ENCODE results near the gene ZNHIT6.
A peak's percentile ranks its signal among the peaks of the same experiment; 100 is the strongest.

The ZNHIT6 gene

DNA sequence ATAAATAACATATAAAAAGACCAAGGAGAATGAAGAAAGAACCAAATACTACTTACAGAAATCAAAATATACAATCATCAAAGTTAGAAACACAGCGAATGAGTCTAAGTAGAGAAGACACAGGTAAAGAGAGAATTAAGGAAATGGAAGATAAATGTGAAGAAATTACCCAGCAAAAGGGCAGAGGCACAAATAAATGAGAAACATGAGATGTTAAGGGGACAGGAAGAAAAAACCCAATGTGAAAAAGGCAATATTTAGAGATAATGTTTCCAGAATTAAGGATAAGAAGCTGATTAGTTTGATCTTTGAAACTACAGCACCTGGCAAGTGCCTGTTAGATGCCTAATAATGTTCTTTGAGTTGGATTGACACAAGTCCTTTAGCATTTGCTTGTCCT, 86.8 kb downstream of the ZNHIT6 start (continued):
- TF ChIP-seq ZNF585B (tag by site-specific recombination; IDR thresholded peaks at IDR 0.05) (0 out of 2 replicates have a peak, but pooled peaks have one; percentile 20), ZNF37A (tag by site-specific recombination; IDR thresholded peaks at IDR 0.05) (no peak), ZNF138 (tag by site-specific recombination; IDR thresholded peaks at IDR 0.05; ENCODE audit: borderline replicate concordance) (no peak), ZEB2 (tag by site-specific recombination; IDR thresholded peaks at IDR 0.05) (no peak), ZNF514 (tag by site-specific recombination; IDR thresholded peaks at IDR 0.05) (no peak)

DNA sequence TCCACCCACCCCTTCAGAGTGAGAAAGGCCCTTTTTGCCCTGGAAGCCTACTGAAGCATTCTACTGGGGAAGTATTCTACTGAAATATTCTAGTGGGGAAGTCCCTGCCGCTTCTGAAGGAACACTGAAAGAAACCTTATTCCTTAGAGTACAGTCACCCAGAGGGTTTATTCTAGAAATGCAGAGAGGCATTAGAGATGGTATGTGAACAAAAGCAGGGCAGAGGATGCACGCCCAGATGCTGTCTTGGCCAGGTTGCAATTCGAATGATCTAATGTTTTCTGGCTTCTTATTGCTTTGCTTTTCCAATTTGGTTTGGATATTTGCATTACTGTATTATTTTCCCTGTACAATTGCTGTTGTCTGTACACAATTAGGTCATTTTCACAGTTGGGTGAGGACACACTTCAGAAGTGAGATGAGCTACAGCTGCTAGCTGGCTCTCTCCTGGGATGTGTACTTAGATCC, 90.6 kb downstream of the ZNHIT6 start:
- Histone ChIP-seq H3K36me3 (ENCODE audit: control insufficient read depth in 2 of 2, insufficient read depth in 1 of 2, low read length in 2 of 2) (peaks cover 0 to 3% of the 10 kb centered on the region in 2 experiments; a peak in 1 of 3 replicates), H3K4me3 (ENCODE audit: low read depth, low read length) (no peak overlapping the region), H3K27ac (ENCODE audit: extremely low read depth, low read depth, low read length) (no peak overlapping the region), H3K4me1 (ENCODE audit: control insufficient read depth, insufficient read depth, low read length) (no peaks in the 10 kb centered on the region), H3K9me3 (ENCODE audit: control insufficient read depth, insufficient read depth, low read depth, low read length) (no peaks in the 10 kb centered on the region)
- CTCF ChIA-PET: no interaction called here
- POLR2A ChIA-PET: interaction anchor here (1.6 kb wide), 1 partner anchor 36 kb away, joined by 4 read pairs; no protein-coding TSS in a partner anchor
- TF ChIP-seq, protein P1, sequence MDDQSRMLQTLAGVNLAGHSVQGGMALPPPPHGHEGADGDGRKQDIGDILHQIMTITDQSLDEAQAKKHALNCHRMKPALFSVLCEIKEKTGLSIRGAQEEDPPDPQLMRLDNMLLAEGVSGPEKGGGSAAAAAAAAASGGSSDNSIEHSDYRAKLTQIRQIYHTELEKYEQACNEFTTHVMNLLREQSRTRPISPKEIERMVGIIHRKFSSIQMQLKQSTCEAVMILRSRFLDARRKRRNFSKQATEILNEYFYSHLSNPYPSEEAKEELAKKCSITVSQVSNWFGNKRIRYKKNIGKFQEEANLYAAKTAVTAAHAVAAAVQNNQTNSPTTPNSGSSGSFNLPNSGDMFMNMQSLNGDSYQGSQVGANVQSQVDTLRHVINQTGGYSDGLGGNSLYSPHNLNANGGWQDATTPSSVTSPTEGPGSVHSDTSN (CRISPR knock-in tag; IDR thresholded peaks at IDR 0.05): no peak
- TF ChIP-seq SP3 (tag by site-specific recombination; IDR thresholded peaks at IDR 0.05) (no peak), ZNF202 (tag by site-specific recombination; IDR thresholded peaks at IDR 0.05; ENCODE audit: borderline replicate concordance) (no peak), ZNF596 (tag by site-specific recombination; IDR thresholded peaks at IDR 0.05) (no peak), MYNN (tag by site-specific recombination; IDR thresholded peaks at IDR 0.05; ENCODE audit: borderline replicate concordance) (no peak), KLF1 (tag by site-specific recombination; IDR thresholded peaks at IDR 0.05) (no peak), ZNF670 (tag by site-specific recombination; IDR thresholded peaks at IDR 0.05; ENCODE audit: low read depth) (no peak), ZNF610 (tag by site-specific recombination; IDR thresholded peaks at IDR 0.05; ENCODE audit: borderline replicate concordance) (no peak)
- TF ChIP-seq, protein P2, sequence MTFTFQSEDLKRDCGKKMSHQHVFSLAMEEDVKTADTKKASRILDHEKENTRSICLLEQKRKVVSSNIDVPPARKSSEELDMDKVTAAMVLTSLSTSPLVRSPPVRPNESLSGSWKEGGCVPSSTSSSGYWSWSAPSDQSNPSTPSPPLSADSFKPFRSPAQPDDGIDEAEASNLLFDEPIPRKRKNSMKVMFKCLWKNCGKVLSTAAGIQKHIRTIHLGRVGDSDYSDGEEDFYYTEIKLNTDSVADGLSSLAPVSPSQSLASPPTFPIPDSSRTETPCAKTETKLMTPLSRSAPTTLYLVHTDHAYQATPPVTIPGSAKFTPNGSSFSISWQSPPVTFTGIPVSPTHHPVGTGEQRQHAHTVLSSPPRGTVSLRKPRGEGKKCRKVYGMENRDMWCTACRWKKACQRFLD (tag by site-specific recombination; IDR thresholded peaks at IDR 0.05): no peak

DNA sequence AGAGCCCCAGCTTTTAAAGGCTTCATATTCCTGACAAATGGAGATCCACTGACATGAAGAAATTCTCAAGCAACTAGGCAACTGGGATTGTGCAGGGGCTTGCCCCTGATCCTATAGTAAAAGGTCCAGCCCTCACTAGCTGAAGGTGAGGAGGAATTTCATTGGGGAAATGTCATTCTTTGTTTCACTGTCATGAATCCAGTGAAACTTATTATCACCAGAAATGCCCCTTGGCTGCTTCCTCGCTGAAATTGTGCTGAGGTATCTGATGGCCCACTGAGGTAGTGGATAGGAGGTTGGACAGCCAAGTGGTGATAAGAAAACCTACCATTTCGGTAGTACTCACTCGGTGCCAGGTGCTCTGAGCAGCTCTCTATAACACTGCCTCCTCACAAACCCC, 91.5 kb downstream of the ZNHIT6 start:
- no peaks in the 10 kb centered on the region for H3K36me3 ChIP-seq (ENCODE audit: control insufficient read depth in 2 of 2, insufficient read depth in 1 of 2, low read length in 2 of 2)
- ChIA-PET CTCF (no interaction called here), POLR2A (no interaction called here)
- H3K27ac ChIP-seq (ENCODE audit: extremely low read depth, low read depth, low read length): no peak overlapping the region
- H3K4me3 ChIP-seq (ENCODE audit: low read depth, low read length): no peak overlapping the region
- no peaks in the 10 kb centered on the region for H3K9me3 ChIP-seq (ENCODE audit: control insufficient read depth, insufficient read depth, low read depth, low read length)
- H3K4me1 ChIP-seq (ENCODE audit: control insufficient read depth, insufficient read depth, low read length): no peaks in the 10 kb centered on the region
- TF ChIP-seq, protein P2 (tag by site-specific recombination; IDR thresholded peaks at IDR 0.05): no peak
- TF ChIP-seq ZNF174 (tag by site-specific recombination; IDR thresholded peaks at IDR 0.05): no peak
- no peak for TF ChIP-seq ZFHX2 (tag by site-specific recombination; conservative IDR thresholded peaks at IDR 0.05)
- TF ChIP-seq, protein P3, sequence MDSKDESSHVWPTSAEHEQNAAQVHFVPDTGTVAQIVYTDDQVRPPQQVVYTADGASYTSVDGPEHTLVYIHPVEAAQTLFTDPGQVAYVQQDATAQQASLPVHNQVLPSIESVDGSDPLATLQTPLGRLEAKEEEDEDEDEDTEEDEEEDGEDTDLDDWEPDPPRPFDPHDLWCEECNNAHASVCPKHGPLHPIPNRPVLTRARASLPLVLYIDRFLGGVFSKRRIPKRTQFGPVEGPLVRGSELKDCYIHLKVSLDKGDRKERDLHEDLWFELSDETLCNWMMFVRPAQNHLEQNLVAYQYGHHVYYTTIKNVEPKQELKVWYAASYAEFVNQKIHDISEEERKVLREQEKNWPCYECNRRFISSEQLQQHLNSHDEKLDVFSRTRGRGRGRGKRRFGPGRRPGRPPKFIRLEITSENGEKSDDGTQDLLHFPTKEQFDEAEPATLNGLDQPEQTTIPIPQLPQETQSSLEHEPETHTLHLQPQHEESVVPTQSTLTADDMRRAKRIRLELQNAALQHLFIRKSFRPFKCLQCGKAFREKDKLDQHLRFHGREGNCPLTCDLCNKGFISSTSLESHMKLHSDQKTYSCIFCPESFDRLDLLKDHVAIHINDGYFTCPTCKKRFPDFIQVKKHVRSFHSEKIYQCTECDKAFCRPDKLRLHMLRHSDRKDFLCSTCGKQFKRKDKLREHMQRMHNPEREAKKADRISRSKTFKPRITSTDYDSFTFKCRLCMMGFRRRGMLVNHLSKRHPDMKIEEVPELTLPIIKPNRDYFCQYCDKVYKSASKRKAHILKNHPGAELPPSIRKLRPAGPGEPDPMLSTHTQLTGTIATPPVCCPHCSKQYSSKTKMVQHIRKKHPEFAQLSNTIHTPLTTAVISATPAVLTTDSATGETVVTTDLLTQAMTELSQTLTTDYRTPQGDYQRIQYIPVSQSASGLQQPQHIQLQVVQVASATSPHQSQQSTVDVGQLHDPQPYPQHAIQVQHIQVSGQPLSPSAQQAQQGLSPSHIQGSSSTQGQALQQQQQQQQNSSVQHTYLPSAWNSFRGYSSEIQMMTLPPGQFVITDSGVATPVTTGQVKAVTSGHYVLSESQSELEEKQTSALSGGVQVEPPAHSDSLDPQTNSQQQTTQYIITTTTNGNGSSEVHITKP (tag by site-specific recombination; IDR thresholded peaks at IDR 0.05): no peak
- no peak for TF ChIP-seq ZNF843 (tag by site-specific recombination; IDR thresholded peaks at IDR 0.05)
- TF ChIP-seq ZNF211 (tag by site-specific recombination; IDR thresholded peaks at IDR 0.05; ENCODE audit: low read depth): no peak
- TF ChIP-seq TCF7L2 (IDR thresholded peaks at IDR 0.05; ENCODE audit: borderline replicate concordance, low read depth, low read length): no peak
- no peak for TF ChIP-seq ZBTB20 (tag by site-specific recombination; IDR thresholded peaks at IDR 0.05)
- TF ChIP-seq, protein P4, sequence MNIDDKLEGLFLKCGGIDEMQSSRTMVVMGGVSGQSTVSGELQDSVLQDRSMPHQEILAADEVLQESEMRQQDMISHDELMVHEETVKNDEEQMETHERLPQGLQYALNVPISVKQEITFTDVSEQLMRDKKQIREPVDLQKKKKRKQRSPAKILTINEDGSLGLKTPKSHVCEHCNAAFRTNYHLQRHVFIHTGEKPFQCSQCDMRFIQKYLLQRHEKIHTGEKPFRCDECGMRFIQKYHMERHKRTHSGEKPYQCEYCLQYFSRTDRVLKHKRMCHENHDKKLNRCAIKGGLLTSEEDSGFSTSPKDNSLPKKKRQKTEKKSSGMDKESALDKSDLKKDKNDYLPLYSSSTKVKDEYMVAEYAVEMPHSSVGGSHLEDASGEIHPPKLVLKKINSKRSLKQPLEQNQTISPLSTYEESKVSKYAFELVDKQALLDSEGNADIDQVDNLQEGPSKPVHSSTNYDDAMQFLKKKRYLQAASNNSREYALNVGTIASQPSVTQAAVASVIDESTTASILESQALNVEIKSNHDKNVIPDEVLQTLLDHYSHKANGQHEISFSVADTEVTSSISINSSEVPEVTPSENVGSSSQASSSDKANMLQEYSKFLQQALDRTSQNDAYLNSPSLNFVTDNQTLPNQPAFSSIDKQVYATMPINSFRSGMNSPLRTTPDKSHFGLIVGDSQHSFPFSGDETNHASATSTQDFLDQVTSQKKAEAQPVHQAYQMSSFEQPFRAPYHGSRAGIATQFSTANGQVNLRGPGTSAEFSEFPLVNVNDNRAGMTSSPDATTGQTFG (tag by site-specific recombination; IDR thresholded peaks at IDR 0.05; ENCODE audit: borderline replicate concordance): no peak
- TF ChIP-seq, protein P5, sequence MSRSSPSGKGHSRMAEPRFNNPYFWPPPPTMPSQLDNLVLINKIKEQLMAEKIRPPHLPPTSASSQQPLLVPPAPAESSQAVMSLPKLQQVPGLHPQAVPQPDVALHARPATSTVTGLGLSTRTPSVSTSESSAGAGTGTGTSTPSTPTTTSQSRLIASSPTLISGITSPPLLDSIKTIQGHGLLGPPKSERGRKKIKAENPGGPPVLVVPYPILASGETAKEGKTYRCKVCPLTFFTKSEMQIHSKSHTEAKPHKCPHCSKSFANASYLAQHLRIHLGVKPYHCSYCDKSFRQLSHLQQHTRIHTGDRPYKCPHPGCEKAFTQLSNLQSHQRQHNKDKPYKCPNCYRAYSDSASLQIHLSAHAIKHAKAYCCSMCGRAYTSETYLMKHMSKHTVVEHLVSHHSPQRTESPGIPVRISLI (tag by site-specific recombination; IDR thresholded peaks at IDR 0.05): no peak
- TF ChIP-seq FEZF1 (tag by site-specific recombination; IDR thresholded peaks at IDR 0.05): no peak
